GM18519 (cell line): ENCODE measurements around the gene SLC9A7.
"Not testable (repeated sequence)": the region's sequence is repeated elsewhere in the genome, so short reads cannot be mapped to it uniquely, and the experiment has no call there.

ENCODE experiments used
- ATAC-seq: cut with Tn5 transposase; IDR thresholded peaks from one replicate; pipeline ENCODE4 v1.9.1; 2021; ENCODE audit warnings: mild to moderate bottlenecking, moderate library complexity; ENCODE audit not compliant: unreplicated experiment, low FRiP score

The SLC9A7 gene

DNA sequence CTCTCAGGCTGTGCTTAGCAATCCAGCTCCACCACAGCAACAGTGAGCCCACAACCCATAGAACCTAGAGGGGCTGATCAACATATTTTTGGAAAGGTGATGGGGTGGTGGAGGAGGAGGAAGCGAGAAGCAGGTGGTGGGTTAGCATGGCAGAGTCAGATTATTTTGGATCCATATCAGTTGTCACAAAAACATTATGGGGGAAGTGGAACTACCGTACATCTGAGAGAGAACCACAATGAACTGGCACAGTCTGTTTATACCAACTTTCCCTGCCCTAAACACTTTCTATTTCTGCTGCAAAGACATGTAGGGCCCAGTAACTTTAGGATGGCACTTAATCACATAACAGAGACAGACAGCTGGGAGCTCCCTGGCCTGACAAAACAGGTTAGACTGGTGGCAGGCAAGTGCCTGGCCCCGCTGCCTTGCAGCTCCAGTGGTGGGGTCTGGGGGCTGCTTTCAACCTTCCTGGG, 4.3 kb downstream of the SLC9A7 start:
- ATAC-seq: no peak

DNA sequence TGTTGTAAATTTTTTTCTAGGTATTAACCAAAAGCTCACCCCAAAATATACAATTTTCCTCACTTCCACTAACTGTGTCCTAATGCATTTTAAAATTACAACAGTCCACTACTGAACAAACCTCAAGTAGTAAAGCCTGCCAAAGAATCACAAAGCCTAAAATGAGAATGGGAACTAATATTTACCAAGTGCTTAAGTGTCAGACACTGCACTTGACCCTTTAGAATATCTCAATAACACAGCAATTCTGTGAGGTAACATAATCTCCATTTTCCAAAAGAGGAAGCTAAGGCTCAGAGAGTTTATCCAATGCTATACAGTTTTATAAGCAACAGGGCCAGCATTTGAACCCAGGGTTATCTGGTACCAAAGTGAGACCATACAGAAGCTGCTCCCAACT, 4.9 kb downstream of the SLC9A7 start:
- ATAC-seq: no peak

DNA sequence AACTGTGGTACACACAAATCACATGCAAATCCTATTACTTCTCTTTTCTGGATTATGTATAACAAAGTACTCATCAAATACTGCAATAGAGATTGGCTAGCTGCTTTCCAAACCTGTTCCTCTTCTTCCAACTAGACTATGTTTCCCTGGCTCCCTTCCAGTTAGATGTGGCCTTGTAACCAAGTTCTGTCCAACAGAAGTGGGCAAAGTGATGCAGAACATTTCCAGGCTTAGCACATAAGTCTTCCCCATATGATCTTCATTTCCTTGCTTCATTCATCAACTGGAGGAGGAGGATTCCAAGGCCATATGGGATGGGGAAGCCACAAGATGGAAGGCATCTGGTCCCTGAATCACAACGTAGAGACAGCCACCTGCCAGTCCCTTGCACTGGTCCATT, 8.0 kb downstream of the SLC9A7 start:
- ATAC-seq: no peak

DNA sequence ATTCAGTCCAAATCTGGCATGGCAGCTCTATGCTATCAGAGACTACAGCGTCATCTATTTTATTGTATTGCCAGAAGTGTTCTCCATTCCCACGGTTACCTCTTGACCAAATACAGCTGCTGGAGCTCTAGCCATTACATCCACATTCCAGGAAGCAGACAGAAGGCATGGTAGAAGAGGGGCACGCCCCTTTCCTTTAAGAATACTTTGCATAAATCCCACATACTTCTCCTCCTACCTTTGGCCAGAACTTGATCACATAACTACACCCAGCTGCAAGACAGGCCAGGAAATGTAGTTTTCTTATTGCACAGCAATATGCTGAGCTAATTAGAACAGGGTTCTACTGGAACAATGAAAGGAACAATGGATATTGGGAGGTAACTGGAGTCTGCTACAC, 14.9 kb downstream of the SLC9A7 start:
- ATAC-seq: no peak

DNA sequence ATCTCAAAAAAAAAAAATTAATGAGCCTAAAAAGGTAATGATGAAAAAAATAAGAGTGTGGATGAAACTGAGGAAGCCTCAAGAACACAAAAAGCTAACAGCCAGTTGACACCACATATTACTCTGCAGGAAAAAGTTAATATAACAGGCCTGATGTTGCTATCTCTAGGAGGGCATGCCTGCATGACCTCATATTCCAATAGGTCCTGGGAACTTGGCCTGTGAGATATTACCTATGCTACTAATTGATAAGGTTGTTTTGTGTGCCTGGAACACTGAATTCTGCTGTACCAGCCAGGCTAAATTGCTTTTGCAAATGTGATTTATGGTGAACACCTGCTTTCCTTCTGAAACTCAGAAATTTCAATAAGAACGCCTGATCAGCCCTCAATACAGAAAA, 15.9 kb downstream of the SLC9A7 start:
- ATAC-seq: no peak

DNA sequence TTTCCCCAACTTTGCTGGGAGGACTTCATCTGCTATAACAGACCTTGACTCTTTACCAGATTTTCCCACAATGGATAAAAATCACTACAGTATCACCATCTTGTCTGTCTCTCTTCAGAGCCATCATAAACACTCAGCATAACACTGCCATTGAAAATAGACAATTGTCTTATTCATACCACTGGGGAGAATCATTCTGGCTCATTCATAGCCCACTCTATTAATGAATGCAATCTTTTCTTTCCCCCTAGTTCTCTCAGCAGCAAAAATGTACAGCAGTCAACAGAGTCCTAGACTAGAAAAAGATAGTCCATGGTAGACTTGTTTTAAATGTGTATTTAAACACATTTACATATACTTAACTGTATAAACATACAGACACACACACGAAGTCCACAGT, 19.2 kb downstream of the SLC9A7 start:
- no peak for ATAC-seq

DNA sequence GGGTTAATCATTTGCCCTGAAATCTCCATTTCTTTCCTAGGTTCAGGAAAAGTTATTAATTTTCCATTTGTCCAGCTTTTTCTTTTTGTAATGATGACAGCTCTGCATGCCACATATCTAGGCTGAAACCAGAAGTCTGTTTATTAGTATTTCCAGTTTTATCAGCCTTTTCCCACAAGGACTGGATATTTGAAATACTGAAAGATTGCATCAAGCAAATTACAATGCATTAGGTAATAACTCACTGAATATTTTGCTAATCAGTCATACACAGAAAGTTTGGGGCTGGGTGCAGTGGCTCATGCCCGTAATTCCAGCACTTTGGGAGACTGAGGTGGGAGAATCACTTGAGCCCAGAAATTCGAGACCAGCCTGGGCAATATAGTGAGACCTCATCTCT, 21.5 kb downstream of the SLC9A7 start:
- ATAC-seq: no peak

DNA sequence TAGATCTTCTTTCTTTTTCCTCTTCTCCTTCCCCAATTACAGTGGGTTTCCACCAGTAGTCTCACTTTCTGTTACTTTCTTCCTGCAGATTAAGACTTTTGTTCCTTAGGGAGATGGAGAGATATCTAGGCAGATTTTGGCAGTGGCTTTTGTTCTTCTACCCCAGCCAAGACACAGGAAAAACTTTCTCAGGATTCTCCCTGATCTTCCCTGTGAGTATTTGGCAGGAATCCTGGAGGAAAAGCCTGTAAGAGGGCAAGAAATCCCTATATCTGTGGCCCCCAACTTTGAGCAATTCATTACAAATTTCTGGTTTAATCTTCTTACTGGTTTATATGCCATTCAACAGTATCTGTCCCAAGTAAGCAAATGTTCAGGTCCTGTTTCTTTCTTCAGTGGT, 21.9 kb downstream of the SLC9A7 start:
- no peak for ATAC-seq

DNA sequence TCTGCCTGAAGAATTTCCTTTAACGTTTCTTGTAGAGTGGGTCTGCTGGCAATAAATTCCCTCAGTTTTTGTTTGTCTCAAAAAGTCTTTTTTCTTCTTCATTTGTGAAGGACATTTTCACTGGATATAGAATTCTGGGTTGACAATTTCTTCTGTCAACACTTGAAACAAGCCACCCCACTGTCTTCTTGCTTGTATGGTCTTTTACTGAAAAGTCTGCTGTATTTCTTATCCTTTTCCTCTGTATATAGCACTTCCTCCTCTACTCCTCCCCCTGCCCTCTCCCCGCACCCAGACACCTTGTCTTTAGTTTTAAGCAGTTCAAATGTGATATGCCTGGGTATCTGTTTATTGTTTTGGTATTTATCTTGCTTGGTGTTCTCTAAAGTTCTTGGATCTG, 23.3 kb downstream of the SLC9A7 start:
- no peak for ATAC-seq

DNA sequence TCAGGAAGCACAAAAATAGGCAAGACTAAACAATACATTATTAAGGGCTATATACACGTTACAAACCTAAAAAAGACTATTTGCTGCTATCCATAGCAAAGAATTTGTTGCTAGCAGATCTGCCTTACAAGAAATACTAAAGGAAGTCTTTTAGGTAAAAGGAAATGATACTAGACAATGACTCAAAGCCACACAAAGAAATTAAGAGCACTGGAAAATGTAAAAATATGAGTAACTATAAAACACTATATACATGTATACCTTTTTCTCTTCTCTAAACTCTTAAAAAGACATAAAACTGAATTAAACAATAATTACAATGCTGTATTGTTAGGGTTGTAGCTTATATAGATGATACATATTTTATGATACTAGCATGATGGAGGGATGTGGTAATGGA, 25.7 kb downstream of the SLC9A7 start:
- no peak for ATAC-seq

DNA sequence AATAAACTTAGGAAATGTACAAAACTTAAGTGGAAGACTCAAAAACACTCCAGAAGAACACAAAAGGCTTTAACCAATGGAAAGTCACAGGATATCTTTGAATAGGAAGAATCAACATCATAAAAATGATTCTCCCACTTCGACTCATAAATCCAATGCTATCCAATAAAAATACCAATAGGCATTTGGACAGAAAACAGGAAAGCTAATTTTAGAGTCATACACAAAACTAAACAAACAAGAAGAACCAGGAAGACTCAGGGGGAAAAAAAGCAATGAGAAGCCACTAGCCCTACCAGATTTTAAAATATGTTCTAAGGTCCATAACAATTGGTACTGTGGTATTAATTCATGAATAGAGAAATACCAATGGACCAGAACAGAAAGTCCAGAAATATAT, 28.2 kb downstream of the SLC9A7 start:
- ATAC-seq: no peak

DNA sequence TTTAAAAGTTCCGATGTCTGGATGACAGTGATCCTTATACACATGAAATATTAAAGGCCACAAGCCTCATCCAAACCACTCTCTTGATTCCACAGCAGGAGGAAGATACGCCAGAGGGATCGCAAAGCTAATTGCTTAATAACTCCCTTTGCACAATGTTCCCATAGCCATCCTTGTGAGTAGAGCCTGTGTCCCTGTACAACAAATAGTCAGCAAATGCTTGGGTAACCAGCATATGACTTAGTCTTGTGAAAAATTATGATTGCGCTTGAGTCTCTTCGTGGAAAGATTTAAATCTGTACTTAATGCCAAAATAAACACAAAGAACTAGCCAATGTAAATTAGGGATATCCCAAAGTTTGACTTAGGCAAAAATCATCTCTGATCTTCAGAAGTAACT, 31.5 kb downstream of the SLC9A7 start:
- no peak for ATAC-seq

DNA sequence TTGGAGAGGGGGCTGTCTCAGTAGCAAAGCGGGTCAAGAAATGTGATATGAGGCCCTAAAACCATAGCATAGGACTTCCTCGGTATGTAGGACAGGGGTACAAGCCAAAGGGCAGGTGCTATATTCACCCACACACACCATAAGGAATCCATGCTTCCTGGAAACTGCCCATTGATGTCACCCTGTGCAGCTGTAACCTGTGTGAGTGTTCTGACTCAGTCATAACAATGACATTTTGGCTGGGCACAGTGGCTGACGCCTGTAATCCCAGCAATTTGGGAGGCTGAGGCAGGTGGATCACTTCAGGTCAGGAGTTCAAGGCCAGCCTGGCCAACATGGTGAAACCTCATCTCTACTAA, 35.4 kb downstream of the SLC9A7 start:
- ATAC-seq: not testable (repeated sequence)

DNA sequence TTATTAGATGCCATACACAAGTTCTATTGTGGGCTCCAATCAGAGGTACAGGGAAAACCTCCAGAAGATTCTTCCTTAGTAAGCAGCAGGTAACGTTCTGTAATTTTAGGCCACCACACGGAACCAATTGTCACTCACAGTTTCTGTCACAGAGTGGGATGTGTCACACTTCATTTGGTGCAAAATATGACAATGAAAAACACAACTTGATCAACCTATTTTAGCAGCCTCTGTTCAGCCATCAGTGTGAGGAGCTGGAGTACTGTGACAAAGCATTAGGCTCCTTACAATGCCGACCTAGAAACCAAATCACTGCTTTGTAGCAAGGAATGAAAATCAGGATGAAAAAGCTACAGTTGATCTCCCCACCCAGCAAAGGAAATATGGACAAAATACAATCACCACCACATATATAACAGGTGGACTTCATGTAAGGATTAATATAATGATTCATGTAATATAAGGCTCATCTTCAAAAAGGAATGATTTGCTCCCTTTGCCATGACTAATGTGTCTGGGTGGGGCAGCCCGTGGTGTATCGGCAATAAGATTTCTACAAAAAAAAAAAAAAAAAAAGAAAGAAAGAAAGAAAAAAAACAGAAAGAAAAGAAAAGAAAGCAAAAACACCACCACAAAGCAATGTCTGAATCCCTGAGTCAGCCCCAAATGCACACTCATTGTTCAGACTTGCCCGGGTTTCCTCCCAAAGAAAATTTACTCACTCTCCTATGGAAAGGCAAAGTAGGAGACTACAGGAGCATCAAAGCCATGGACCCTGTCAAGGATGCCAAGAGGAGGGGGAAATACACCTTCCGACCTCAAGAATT, 36.0 kb downstream of the SLC9A7 start:
- no peak for ATAC-seq

DNA sequence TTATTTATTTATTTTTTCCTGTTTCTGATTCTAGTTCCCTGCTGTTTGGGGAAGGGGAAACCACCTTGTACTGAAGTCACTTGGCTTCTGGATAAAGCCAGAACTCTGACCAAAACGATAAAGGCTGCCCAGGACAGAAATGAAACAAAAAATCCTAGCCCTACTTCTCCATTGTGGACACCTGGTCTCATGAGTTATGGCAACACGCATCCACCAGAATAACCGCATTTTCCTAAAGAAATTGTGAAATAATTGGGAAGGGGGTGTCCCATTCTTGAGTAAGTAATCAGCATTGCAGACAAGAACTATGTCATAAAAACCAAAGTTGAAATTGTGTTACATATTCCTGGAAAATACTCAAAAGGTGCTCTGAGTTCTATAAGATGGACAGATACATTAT, 42.1 kb downstream of the SLC9A7 start:
- ATAC-seq: no peak

DNA sequence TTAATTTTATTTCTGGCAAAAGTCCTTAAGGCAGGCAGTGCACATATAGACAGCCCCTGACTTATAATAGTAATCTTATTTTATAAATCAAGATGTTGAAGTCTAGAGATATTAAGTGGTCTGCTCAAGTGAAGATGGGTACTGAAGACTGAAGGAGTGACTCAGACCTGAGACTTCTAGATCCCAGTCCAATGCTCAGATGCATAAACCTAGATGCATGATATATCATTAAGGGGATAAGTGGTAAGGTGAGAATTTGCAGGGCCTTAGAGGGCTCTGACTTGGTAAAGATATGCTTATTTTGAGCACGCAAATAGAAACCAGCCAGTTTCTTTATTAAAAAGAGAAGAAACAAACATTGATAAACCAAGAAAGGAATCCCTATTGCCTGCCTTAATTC, 42.9 kb downstream of the SLC9A7 start:
- ATAC-seq: no peak

DNA sequence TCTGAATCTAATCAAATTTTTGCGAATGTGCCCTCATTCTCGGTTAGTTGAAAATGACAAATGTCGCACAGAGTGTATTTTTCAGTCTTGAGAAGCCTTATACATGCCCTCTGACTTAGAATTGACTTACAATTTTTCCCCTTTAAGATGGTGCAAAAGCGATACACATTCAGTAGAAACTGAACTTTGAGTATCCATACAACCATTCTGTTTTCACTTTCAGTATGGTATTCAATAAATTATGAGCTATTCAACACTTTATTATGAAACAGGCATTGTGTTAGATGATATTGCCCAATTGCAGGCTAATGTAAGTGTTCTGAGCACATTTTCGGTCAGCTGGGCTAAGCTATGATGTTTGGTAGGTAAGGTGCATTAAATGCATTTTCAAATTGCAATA, 43.4 kb downstream of the SLC9A7 start:
- no peak for ATAC-seq

DNA sequence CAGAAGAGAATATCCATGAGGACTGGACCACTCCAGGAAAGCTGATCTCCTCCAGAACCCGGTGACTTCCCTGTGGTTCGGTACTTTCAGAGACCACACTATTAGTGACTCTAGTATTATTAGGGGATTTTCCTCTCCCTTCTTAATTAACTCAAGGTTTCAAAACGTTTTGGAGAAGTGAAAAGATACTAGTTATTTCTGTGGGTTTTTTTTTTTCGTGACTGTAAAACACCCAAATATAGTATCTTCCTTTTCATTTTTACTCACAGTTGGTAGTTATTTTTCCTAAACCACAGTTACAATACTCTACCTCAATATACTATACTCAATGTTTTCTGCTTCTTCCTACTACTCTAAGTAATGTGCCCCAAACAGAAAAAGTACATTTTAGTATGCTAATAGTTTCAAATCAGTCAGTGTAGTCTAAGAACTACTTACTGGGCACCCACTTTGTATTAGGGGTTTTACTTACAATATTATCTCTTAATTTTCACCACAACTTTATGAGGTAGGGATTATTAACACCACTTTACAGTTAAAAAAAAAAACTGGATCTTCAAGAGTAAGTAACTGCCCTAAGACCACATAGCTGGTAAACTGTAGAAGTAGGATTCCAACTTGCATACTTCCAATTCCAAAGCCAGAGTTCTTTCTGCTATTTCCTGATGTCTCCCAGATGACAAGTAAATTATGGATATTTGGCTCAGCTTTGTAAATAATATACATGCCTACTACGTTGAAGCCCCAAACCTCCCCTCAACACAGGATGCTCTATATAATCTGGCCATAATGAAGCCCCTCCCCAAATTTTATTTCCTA, 45.0 kb downstream of the SLC9A7 start:
- peak; percentile 43 for ATAC-seq

DNA sequence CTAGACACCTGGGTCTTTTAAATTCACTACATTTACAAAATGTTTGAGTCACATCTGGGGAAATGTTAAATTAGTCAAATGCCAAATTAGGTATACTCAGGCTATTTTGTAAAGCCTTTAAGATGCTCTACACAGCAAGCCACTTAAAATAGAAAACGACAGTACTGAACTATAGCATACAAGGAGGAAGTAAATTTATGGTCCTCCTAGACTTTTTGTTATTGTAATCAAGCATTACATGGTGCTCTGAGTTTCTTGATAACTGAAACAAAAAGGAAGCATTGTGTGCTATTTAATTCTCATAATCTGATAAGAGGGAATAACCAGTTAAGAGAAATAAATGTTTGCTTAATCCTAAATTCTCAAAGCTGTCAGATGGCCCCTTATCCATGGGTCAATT, 46.2 kb downstream of the SLC9A7 start:
- no peak for ATAC-seq

DNA sequence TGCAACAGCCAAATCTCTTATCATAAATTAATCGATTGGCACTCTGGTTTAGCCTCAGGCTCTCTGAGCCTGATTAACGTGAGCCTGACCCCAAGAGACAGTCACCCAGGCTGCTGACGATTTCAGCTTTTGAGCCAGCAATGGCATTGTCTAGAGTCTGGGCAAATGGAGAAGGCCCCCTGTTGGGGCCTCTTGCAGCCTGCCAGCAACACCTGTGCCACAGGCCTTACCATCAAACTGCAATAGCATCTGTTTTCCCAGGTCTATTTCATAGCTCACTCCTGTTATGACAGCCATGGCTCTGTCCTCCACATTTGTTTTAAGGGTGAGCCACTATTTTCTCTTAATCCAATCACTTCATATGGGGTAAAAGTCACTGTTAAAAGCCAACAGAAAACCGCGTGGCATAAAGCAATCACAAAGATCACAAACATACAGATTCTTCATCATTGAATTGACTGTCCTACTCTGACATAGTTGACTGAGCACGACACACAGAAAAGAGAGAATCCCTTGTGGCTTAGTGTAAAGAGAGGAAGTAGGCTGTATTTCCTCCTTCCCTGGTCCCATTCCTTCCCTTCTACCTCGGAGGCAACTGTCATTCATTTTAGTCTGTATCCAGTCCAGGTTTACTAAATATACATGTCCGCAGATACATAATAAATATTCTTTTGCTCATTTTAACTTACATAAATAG, 47.8 kb downstream of the SLC9A7 start:
- ATAC-seq: no peak

DNA sequence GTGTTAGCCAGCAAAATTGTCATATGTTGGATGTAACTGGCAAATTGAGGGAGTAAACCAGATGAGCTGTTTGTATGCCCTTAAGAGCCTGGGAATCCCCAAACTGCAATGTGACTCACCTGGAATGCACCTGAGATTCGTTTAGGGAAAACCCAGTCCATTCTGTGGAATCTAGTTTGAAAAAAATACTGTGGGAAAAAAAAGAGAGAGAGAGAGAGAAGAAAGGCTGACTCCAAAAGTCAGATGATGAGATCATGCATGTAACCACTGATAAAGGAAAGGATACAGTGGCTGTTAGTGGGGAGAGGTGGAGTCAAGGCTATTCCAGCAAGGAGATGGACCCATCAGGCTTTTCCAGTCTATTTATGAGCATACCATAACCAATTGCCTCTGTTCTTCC, 48.5 kb downstream of the SLC9A7 start:
- no peak for ATAC-seq
